Stimulated activated CD8-positive, alpha-beta memory T cell treated with anti-CD3 and anti-CD28 coated beads, Interleukin-4, amount 100 ng/mL, for 4 hours (primary cell): ENCODE measurements around the gene TRAF4.
A peak's percentile ranks its signal among the peaks of the same experiment; 100 is the strongest.
"Not testable (repeated sequence)": the region's sequence is repeated elsewhere in the genome, so short reads cannot be mapped to it uniquely, and the experiment has no call there.

ENCODE experiments used
- DNase-seq, 2 donors: peaks; one replicate each; pipeline ENCODE4 v3.0.0-alpha.2; 2020; ENCODE audit warnings: low read depth in 2 of 2, low spot score in 1 of 2

TRAF4 gene

DNA sequence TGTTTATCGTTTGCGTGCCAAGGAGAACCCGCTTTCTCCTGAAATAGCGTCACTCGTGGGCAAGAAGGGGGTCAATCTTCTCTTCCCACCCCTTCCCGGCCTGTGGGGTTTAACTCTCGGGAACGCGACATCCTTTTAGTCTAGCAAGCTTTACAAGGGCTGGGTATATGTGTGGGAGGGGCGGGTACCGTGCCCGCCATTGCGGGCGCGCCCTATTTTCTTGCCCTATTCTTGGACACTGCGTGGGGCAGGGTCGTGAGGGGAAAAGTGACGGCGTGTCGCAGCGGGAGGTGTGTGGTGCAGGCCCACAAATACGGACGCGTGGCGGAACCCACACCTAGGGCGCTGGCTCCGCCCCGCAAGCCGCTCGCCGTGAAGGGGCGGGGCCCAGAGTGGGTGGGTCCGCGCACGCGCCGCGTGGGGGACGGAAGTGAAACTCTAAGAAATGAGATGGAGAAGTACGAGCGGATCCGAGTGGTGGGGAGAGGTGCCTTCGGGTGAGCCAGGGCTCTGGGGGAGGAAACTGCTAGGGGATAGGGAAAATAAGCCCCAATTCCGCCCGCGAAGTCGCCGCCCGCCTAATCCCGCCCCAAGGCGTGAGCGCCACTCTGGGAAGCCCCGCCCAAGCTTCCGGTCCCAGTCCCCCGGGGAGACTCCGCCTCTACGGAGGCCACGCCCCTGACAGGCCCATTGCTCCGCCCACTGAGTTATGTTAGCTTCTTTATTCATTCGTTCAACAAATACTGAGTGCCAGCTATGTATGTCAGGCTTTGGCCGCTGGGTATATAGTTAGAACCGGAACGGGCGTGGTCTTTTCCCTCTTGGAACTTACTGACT is 15.2 kb upstream of the TRAF4 start, which contains the start of gene NEK8:
Gene NEK8, plus strand, starts transcription at position 425 of the 837 bp plus-strand sequence. Its CDS starts 26 bp downstream, at position 451.
- DNase-seq: peak; percentile 93 to 99

GRCh38 chr17:28729950-28730330 is 13.9 kb upstream of the TRAF4 start:
- DNase-seq: no peak

DNA sequence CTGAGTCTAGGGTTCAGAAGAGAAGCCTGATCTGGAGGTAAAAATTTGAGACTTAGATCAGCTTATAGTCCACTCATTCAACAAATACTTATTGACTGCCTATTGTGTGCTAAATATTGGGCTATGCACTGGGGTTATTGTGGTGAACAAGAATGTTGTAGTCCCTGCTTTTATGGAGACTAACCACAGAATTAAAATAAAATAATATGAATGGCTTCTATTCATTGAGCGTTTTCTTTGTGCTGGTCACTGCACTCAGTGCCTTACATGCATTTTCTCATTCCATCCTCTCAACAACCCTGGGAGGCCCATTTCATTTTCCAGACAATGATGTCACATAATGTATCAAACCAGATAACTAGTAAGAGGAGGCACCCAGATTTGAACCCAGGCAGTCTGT is 10.5 kb upstream of the TRAF4 start:
- no peak for DNase-seq

- no peak for DNase-seq
Observed at GRCh38 chr17:28734712-28735241, 9.0 kb upstream of the TRAF4 start.

DNA sequence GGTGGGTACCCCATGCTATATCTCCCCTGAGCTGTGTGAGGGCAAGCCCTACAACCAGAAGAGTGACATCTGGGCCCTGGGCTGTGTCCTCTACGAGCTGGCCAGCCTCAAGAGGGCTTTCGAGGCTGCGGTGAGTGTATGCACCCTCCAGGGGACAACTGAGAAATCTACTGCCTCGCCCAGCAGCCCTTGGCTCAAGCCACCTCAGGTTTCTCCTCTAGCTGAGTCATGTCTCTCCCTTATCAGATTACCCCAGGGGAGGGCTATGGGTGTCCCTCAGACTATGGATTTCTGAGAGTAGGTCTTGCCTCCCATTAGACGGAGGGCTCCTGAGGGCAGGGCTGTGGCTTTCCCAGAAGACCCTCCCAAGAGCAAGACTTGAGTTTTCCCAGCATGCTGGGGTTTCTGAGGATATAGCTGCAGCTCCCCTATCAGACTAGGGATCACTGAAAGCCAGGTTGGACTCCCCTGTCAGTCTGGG is 8.5 kb upstream of the TRAF4 start:
- DNase-seq: no peak

GRCh38 chr17:28735913-28736769 is 7.7 kb upstream of the TRAF4 start:
- DNase-seq: not testable (repeated sequence)

DNA sequence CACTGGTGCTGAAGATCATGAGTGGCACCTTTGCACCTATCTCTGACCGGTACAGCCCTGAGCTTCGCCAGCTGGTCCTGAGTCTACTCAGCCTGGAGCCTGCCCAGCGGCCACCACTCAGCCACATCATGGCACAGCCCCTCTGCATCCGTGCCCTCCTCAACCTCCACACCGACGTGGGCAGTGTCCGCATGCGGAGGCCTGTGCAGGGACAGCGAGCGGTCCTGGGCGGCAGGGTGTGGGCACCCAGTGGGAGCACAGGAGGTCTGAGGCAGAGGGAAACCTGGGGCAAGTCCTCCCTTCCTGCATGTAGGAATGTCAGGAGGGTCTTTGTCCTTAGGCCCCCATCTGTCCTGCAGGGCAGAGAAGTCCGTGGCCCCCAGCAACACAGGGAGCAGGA is 6.5 kb upstream of the TRAF4 start:
- DNase-seq: no peak

DNA sequence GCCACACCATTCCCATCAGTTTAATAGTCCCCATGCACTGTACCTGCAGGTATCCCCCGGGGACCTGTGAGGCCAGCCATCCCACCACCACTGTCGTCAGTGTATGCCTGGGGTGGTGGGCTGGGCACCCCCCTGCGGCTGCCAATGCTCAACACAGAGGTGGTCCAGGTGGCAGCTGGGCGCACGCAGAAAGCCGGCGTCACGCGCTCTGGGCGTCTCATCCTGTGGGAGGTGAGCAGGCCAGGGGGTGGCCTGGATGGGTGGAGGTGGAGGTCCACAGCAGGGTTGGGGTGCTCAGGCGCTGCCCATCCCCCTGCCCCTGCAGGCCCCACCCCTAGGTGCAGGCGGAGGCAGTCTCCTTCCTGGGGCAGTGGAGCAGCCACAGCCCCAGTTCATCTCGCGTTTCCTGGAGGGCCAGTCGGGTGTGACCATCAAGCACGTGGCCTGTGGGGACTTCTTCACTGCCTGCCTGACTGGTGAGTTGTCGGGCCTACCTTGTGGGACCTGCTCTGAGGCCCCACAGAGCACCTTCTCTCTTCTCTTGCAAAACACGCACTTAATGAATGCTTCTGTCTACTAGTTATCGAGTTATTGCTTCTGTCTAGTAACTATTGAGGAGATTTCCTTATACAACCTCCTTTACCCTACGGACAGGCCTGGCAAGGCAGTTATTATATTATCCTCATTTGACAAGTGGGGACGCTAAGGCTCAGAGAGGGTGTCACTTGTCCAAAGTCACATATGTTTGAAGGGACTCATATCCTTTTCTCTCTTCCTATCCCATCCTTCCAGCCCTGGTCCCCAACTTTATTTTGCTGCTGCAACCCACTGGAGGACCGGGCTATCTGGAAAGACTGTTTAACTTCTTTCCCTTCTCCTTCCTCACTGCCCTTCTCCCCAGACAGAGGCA is 5.8 kb upstream of the TRAF4 start:
- no peak for DNase-seq

GRCh38 chr17:28738680-28739384 is 5.0 kb upstream of the TRAF4 start:
- DNase-seq: peak; percentile 54 to 67

GRCh38 chr17:28740406-28741357 is 3.1 kb upstream of the TRAF4 start:
- no peak for DNase-seq

DNA sequence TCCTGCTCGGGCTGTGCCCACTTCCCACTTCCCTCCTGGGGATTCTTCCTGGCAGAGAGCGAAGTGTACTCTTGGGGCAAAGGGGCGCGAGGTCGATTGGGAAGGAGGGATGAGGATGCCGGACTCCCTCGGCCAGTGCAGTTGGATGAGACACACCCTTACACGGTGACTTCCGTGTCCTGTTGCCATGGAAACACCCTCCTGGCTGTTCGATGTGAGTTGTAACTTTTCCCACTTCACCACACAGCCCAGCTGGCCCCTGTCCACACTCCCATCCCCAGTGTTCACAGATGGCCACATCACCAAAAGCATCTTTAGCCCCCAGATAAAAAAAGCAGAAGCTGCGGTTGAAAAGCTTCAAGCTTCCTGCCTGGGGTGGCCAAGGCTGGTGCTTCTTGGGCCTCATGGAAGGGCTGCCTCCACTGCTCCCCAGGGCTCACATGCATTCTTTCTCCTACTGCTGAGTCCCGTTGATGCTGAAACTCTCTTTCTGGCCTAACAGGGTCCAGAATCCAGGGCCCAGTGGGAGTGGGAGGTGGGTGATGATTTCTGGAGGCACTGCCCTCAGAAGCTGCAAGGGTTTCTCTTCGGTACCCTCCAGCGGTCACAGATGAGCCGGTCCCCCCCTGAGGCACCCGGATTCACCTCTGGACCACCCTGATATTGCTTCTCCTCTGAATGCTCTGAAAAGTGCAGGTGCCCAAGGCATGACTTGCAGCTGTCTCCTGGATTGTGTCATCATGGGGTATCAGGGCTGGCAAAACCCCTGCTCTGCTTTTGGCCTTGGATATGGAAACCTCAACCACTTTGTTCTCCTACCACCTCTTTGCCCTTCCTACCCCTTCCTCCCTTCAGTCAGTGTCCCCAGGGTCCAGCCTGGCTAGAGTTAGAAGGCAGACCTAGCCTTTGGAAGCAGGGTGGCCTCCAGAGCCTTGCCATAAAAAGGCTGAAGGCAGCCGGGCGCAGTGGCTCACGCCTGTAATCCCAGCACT is 2.2 kb upstream of the TRAF4 start:
- DNase-seq: no peak

GRCh38 chr17:28744104-28744971 is 527 bp downstream of the TRAF4 start:
- DNase-seq: peak in 1 of 2 donors; percentile 52

DNA sequence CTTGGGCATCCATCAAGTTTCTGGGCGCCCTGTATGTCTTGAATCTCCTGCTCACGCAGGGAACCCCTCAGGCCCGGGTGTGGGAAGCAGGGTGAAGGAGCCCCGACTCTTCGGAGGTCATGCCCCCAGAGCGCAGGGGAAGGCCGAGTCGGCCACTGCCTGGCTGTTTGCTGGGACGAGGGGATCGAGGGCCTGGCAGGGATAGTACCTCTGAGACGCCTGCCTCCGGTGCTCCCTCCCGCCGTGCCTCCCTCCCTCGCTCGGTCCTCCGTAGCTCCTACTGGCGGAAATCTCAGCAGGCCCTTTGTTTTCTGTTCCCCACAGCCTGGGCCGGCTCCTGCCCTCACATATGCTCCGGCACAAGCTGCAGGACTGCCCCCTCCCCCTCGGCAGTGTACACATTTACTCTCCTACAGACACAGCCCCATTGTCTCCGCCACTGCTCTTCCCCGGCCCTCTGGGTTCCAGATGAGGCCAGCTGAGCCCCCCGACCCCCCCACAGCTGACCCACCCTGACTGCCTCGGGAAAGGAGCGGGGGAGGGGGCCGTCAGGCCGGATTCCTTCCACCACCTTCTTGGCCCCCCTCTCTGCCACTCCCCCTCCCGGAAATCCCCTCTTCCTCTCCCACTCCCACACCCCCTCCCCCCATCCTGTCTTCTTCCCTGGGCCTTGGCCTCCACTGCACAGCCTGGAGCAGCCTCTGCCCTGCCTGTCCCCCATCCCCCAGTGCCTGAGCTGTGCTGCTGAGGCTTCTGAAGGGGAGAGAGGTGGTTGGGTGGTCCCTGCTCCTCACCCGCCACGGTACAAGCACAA is 1.4 kb downstream of the TRAF4 start:
- no peak for DNase-seq

DNA sequence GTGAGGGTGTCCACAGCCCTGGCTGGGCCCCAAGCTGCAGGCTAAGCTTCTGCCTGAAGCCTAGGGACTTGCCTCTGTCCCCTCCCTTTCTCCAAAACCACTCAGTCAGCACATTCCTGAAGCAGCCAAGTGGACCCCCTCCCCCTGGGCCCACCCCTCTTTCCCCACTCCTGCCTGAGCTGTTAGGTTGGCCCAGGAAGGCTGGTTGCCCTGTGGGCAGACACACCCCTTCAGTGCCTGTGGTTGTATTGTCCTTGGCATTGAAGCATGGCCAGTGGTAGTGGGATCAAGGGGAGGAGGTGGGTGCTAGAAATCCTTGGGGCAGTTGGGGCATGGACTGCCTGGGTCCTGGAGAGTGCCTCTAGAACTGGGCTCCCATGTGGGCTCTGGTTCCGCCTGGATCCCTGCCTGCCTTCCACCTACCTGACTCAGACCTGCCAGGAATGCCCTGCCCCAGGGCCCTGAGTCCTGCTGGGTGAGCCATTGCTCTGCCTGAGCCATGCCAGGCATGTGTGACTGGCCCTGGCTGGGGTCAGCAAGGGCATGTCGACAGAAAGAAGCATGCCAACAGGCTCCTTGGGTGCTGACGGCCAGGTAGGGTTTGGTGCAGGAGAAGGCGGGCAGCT is 2.1 kb downstream of the TRAF4 start:
- DNase-seq: no peak

- no peak for DNase-seq
Observed at GRCh38 chr17:28746611-28747050, 2.8 kb downstream of the TRAF4 start.
